Epithelial cell of proximal tubule (primary cell): ENCODE data around the gene GCK. TPM values are rescaled to one million over a fixed set of nuclear protein-coding genes. Genes with fewer than 3 reads are reported as not detected.

Source experiments
- DNase-seq: peaks from one replicate; pipeline ENCODE4 v3.0.0-alpha.2; 2011; ENCODE audit warnings: low read depth
- H3K4me3 ChIP-seq: 2 replicates; pipeline ENCODE4 v1.5.1; 2011; ENCODE audit warnings: low read depth, mild to moderate bottlenecking, low read length
- total RNA-seq: library from RNA; depleted of rRNA; stranded (reverse); fragments of >200 nt; gene quantifications from 2 replicates; pipeline ENCODE4 v1.2.3, GENCODE V29; 2015
- TF ChIP-seq, protein P1 (sequence below): conservative IDR thresholded peaks from 2 replicates; pipeline ENCODE4 v1.5.1; 2012; ENCODE audit warnings: low read depth, mild to moderate bottlenecking, low read length

The GCK gene
- 1.0 and 2.2 TPM in 2 replicates for total RNA-seq

DNA sequence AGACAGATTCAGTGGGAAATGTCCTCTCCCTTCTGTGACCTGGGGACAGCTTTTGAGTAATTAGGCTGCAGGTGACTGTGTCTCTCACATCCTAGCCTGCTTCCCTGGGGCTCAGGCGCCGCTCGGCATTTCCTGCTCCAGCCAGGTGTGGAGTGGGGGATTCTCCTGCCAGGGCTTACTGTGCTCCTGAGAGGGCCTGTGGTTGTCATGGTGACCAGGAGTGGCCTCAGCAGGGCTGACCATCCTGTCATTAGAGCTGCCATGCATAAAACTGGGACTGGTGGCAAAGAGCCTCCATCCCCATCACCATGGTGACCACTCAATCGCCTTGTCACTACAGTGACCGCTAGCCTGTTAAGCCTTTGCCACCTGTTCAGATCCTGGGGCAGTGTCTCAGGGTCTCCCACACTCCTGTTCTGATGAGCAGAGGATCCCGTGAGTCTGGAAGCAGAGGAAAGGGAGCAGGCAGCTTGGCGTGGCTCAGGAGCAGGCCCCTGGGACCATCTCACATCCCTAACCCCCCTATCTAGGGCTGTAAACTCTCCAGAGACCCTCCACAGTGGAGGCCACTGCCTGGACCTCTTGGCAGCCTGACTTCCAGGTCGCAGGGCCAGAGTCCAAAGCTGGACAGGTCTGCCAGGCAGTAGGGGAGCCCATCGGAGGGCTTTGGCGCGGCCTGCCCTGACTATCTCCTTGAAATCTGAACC lies at the start of gene GCK:
Gene GCK, minus strand, starts transcription at position 154 of the 707 bp plus-strand sequence. CDS start 486 bp downstream, outside the sequence.
- H3K4me3 ChIP-seq: no peak within 1 kb of the TSS
- no peak for DNase-seq
- TF ChIP-seq, protein P1, sequence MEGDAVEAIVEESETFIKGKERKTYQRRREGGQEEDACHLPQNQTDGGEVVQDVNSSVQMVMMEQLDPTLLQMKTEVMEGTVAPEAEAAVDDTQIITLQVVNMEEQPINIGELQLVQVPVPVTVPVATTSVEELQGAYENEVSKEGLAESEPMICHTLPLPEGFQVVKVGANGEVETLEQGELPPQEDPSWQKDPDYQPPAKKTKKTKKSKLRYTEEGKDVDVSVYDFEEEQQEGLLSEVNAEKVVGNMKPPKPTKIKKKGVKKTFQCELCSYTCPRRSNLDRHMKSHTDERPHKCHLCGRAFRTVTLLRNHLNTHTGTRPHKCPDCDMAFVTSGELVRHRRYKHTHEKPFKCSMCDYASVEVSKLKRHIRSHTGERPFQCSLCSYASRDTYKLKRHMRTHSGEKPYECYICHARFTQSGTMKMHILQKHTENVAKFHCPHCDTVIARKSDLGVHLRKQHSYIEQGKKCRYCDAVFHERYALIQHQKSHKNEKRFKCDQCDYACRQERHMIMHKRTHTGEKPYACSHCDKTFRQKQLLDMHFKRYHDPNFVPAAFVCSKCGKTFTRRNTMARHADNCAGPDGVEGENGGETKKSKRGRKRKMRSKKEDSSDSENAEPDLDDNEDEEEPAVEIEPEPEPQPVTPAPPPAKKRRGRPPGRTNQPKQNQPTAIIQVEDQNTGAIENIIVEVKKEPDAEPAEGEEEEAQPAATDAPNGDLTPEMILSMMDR: no peak

- TF ChIP-seq, protein P1: no peak
- H3K4me3 ChIP-seq: no peak overlapping the region
- no peak for DNase-seq
Measured at GRCh38 chr7:44238116-44238695, 49.0 kb upstream of the GCK start.

- TF ChIP-seq, protein P1: no peak
- H3K4me3 ChIP-seq: no peak overlapping the region
- DNase-seq: no peak
Measured at GRCh38 chr7:44237696-44238095, 48.5 kb upstream of the GCK start.

DNA sequence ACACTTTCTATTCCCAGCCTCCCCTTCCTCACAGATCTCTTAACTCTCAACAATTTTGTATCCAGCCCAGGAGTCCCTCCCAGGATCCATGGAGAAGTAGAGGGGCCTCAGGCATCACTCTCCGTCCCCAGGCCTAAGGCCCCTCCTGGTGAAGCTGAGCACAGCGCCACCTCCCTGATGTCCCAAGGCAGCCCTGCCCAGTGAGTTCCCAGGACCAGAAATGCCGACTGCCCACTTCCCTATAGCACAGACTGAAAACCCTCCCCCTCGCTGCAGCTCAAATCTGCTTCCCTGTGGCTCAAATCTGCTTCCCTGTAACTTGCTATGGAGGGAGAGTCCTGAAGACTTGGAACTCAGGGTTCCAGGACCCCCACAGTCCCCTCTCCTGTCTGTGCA lies 47.1 kb upstream of the GCK start:
- H3K4me3 ChIP-seq: no peak overlapping the region
- TF ChIP-seq, protein P1: no peak
- DNase-seq: no peak

DNA sequence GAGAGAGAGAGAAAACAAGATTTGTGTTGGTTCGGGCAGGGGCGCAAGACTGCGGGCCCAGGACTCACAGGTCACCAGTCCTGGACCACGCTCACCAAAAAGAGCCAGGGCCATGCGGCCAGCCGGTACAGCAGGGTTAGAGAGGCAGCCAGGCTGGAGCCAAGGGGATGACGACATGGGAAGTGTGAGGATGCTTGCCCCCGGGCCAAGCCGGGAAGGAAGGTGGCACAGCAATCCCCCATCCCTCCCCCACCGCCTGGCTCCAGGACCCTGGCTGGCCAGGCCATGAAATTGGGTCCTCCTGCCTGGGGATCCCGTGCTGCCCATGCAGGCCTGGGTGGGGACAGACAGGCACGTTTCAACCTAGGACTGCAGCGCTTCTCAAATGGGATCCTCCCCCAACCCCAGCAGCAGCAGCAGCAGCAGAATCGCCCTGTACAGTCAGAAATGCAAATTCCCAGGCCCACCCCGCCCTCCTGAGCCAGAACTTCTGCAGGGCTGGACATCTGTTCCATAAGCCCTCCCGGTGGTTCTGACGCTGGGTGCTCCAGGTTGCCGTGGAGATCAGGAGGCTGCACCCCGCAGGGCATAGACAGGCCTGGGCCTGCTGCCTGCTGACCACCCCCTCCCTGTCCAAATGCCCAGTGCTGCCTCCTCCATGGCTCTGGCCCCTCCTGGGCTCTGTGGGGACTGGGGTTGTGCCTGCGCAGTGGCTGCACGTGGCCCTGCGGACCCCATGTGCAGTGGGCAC lies 46.5 kb upstream of the GCK start:
- H3K4me3 ChIP-seq: no peak overlapping the region
- no peak for DNase-seq
- TF ChIP-seq, protein P1: no peak

GRCh38 chr7:44235066-44235465 lies 45.8 kb upstream of the GCK start:
- DNase-seq: no peak
- TF ChIP-seq, protein P1: no peak
- no peak overlapping the region for H3K4me3 ChIP-seq
